NT2/D1 (cell line): ENCODE results near the gene ZNF41.

ENCODE experiments used
- DNase-seq: peaks from one replicate; pipeline ENCODE4 v3.0.0-alpha.2; 2011; ENCODE audit warnings: low read depth, low spot score
- H3K27me3 ChIP-seq: 2 replicates; pipeline ENCODE4 v1.6.0; 2011; ENCODE audit warnings: mild to moderate bottlenecking; ENCODE audit not compliant: insufficient read length, insufficient read depth
- H3K36me3 ChIP-seq: 2 replicates; pipeline ENCODE4 v1.6.1; 2011; ENCODE audit warnings: mild to moderate bottlenecking, low read length, mixed read lengths; ENCODE audit not compliant: insufficient read depth, insufficient read length
- H3K4me1 ChIP-seq: 2 replicates; pipeline ENCODE4 v1.5.1; 2011; ENCODE audit not compliant: insufficient read depth, insufficient read length
- H3K4me3 ChIP-seq: 2 replicates; pipeline ENCODE4 v1.5.1; 2011; ENCODE audit warnings: low read depth; ENCODE audit not compliant: insufficient read length
- H3K9ac ChIP-seq: 2 replicates; pipeline ENCODE4 v1.6.0; 2011; ENCODE audit warnings: low read depth; ENCODE audit not compliant: insufficient read length
- H3K9me3 ChIP-seq: 2 replicates; pipeline ENCODE4 v1.5.1; 2011; ENCODE audit warnings: mild to moderate bottlenecking, low read length; ENCODE audit not compliant: insufficient read depth
- SUZ12 ChIP-seq: IDR thresholded peaks from 2 replicates; pipeline ENCODE4 v1.6.1; 2011; ENCODE audit not compliant: insufficient read length, insufficient read depth; ENCODE audit errors: extremely low read depth
- YY1 ChIP-seq: IDR thresholded peaks from 2 replicates; pipeline ENCODE4 v1.6.1; 2011; ENCODE audit not compliant: insufficient read length, insufficient read depth
- ZNF274 ChIP-seq: IDR thresholded peaks from 2 replicates; pipeline ENCODE4 v1.6.1; 2011; ENCODE audit warnings: mild to moderate bottlenecking, low read depth, low read length

The ZNF41 gene

GRCh38 chrX:47484885-47485284 is 1.9 kb upstream of the ZNF41 start:
- TF ChIP-seq YY1 (no peak), SUZ12 (no peak), ZNF274 (no peak)
- no peaks in the 10 kb centered on the region for H3K27me3 ChIP-seq
- H3K36me3 ChIP-seq: no peaks in the 10 kb centered on the region
- no peaks in the 10 kb centered on the region for H3K9me3 ChIP-seq
- H3K4me3 ChIP-seq: no peak overlapping the region
- no peaks in the 10 kb centered on the region for H3K4me1 ChIP-seq
- DNase-seq: no peak
- no peak overlapping the region for H3K9ac ChIP-seq

- Histone ChIP-seq H3K9ac (peak overlapping the region; percentile 93), H3K9me3 (no peaks in the 10 kb centered on the region), H3K4me1 (no peaks in the 10 kb centered on the region), H3K36me3 (no peaks in the 10 kb centered on the region), H3K4me3 (peak overlapping the region; percentile 71), H3K27me3 (no peaks in the 10 kb centered on the region)
- no peak for DNase-seq
- no peak for TF ChIP-seq SUZ12
- TF ChIP-seq ZNF274: no peak
- no peak for TF ChIP-seq YY1
Measured at GRCh38 chrX:47483306-47484268, 565 bp upstream of the ZNF41 start.

- TF ChIP-seq SUZ12: no peak
- TF ChIP-seq ZNF274: no peak
- TF ChIP-seq YY1: no peak
- Histone ChIP-seq H3K27me3 (no peaks in the 10 kb centered on the region), H3K4me1 (no peaks in the 10 kb centered on the region), H3K36me3 (no peaks in the 10 kb centered on the region), H3K9ac (peak overlapping the region; percentile 93), H3K4me3 (peak overlapping the region; percentile 71), H3K9me3 (no peaks in the 10 kb centered on the region)
- no peak for DNase-seq
Measured at GRCh38 chrX:47482065-47482511, 934 bp downstream of the ZNF41 start.

- Histone ChIP-seq H3K9ac (no peak overlapping the region), H3K4me3 (no peak overlapping the region), H3K36me3 (no peaks in the 10 kb centered on the region), H3K4me1 (no peaks in the 10 kb centered on the region), H3K9me3 (no peaks in the 10 kb centered on the region), H3K27me3 (no peaks in the 10 kb centered on the region)
- TF ChIP-seq ZNF274: no peak
- DNase-seq: no peak
Measured at GRCh38 chrX:47481160-47481559, 1.9 kb downstream of the ZNF41 start.

- no peaks in the 10 kb centered on the region for H3K36me3 ChIP-seq
- TF ChIP-seq SUZ12 (no peak), YY1 (no peak), ZNF274 (no peak)
- no peaks in the 10 kb centered on the region for H3K4me1 ChIP-seq
- no peaks in the 10 kb centered on the region for H3K27me3 ChIP-seq
- no peak overlapping the region for H3K4me3 ChIP-seq
- H3K9me3 ChIP-seq: no peaks in the 10 kb centered on the region
- DNase-seq: no peak
- H3K9ac ChIP-seq: no peak overlapping the region
Measured at GRCh38 chrX:47480576-47480975, 2.4 kb downstream of the ZNF41 start.

- TF ChIP-seq SUZ12 (no peak), ZNF274 (no peak), YY1 (no peak)
- Histone ChIP-seq H3K4me1 (no peaks in the 10 kb centered on the region), H3K36me3 (no peaks in the 10 kb centered on the region), H3K9me3 (no peaks in the 10 kb centered on the region), H3K4me3 (no peak overlapping the region), H3K9ac (no peak overlapping the region), H3K27me3 (no peaks in the 10 kb centered on the region)
- DNase-seq: no peak
Measured at GRCh38 chrX:47475476-47475875, 7.5 kb downstream of the ZNF41 start.

GRCh38 chrX:47467106-47467505 is 15.9 kb downstream of the ZNF41 start:
- Histone ChIP-seq H3K4me1 (no peaks in the 10 kb centered on the region), H3K9me3 (no peaks in the 10 kb centered on the region), H3K27me3 (no peaks in the 10 kb centered on the region), H3K9ac (no peak overlapping the region), H3K4me3 (no peak overlapping the region), H3K36me3 (peaks cover 47% of the 10 kb centered on the region)
- no peak for DNase-seq
- TF ChIP-seq ZNF274 (no peak), SUZ12 (no peak), YY1 (no peak)
